ENCODE results near the gene ALOXE3.

GRCh38 chr17:8095361-8095760 lies 23.0 kb downstream of the ALOXE3 start:
- TF ChIP-seq TAF1 (IDR thresholded peaks at IDR 0.05; ENCODE audit: borderline replicate concordance, insufficient read depth, low read length) (no peak), POLR2AphosphoS5 (IDR thresholded peaks at IDR 0.05; ENCODE audit: low read depth, low read length) (no peak)

Measured in PFSK-1 (cell line).